Vagina (tissue), 2 donors: ENCODE results near the gene DIO3.

ENCODE experiments used
- POLR2A ChIP-seq, 2 donors: fragments of 450-650 bp; IDR thresholded peaks; one replicate each; pipeline ENCODE4 v1.6.1; 2017; ENCODE audit warnings: antibody characterized with exemption in 2 of 2, mild to moderate bottlenecking in 2 of 2, moderate library complexity in 2 of 2
- TF ChIP-seq, protein P1 (sequence below), 3 experiments: fragments of 450-650 bp in 2 of 3; fragments of 200-600 bp in 1 of 3; sonication (generic) in 1 of 3; IDR thresholded peaks; one replicate each; pipeline ENCODE4 v1.5.1; 2017 to 2019; ENCODE audit warnings: antibody characterized with exemption in 3 of 3, mild to moderate bottlenecking in 2 of 3, moderate library complexity in 2 of 3

DNA sequence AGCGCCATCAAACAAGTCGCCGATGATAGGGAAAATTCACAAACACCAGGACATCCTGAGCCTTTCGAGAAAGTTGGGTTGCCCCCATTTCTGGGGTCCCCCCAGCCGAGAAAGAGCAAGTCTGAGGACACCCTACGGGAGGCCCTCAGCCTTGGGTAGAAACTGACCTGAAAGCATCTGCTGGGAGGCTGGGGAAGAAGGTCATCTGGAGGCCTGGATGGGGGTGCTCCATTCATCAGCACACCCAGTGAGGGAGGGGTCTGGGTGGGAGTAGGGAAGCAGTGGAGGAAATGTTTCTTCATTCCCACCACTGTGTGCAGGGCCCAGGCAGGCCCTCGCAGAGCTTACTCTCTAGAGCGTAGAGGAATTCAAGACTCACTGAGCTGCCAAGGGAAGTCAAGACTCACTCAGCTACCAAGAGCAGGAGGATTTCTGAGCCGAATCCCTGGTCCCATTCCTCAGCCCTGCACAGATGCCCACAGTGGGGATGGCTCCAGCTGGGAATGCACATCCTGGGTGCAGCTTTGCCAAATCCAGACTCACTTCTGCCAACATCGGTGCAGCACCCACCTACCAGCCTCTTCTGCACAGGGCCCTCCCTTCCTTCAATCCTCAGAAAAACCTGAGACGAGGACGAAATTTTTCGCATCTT lies 38.1 kb downstream of the DIO3 start:
- TF ChIP-seq, protein P1, sequence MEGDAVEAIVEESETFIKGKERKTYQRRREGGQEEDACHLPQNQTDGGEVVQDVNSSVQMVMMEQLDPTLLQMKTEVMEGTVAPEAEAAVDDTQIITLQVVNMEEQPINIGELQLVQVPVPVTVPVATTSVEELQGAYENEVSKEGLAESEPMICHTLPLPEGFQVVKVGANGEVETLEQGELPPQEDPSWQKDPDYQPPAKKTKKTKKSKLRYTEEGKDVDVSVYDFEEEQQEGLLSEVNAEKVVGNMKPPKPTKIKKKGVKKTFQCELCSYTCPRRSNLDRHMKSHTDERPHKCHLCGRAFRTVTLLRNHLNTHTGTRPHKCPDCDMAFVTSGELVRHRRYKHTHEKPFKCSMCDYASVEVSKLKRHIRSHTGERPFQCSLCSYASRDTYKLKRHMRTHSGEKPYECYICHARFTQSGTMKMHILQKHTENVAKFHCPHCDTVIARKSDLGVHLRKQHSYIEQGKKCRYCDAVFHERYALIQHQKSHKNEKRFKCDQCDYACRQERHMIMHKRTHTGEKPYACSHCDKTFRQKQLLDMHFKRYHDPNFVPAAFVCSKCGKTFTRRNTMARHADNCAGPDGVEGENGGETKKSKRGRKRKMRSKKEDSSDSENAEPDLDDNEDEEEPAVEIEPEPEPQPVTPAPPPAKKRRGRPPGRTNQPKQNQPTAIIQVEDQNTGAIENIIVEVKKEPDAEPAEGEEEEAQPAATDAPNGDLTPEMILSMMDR (IDR thresholded peaks at IDR 0.05): no peak
- TF ChIP-seq POLR2A (IDR thresholded peaks at IDR 0.05): no peak
